RWPE2 (cell line): ENCODE data around the gene CDRT4.
A peak's percentile ranks its signal among the peaks of the same experiment; 100 is the strongest.

ENCODE experiments used
- ATAC-seq: fragments of 200-7000 bp; cut with Tn5 transposase; 3 replicates; pipeline ENCODE4 v1.9.1; 2021; ENCODE audit warnings: low read depth
- DNase-seq: peaks from one replicate; pipeline ENCODE4 v3.0.0-alpha.2; 2020; ENCODE audit warnings: low spot score
- H3K27ac ChIP-seq: fragments of 450-650 bp; 2 replicates; pipeline ENCODE4 v1.5.1; 2017; ENCODE audit warnings: mild to moderate bottlenecking; ENCODE audit not compliant: poor library complexity, severe bottlenecking
- H3K27me3 ChIP-seq: fragments of 250-450 bp; sonication (Bioruptor Pico); 2 replicates; pipeline ENCODE4 v1.5.1; 2021; ENCODE audit warnings: mild to moderate bottlenecking, moderate library complexity; ENCODE audit not compliant: insufficient read depth, poor library complexity, severe bottlenecking
- H3K36me3 ChIP-seq: fragments of 250-450 bp; sonication (Bioruptor Pico); 2 replicates; pipeline ENCODE4 v1.5.1; 2020; ENCODE audit warnings: low read depth, mild to moderate bottlenecking, moderate library complexity
- H3K4me1 ChIP-seq: fragments of 250-450 bp; sonication (Bioruptor Pico); 2 replicates; pipeline ENCODE4 v1.5.1; 2021; ENCODE audit warnings: mild to moderate bottlenecking, moderate library complexity; ENCODE audit not compliant: insufficient read depth, poor library complexity, severe bottlenecking
- H3K4me3 ChIP-seq: fragments of 250-450 bp; sonication (Bioruptor Pico); 2 replicates; pipeline ENCODE4 v1.5.1; 2021; ENCODE audit warnings: mild to moderate bottlenecking, moderate library complexity; ENCODE audit not compliant: severe bottlenecking
- H3K9me3 ChIP-seq: fragments of 250-450 bp; sonication (Bioruptor Pico); 2 replicates; pipeline ENCODE4 v1.5.1; 2021; ENCODE audit warnings: mild to moderate bottlenecking, moderate library complexity; ENCODE audit not compliant: severe bottlenecking
- CTCF ChIP-seq: fragments of 450-650 bp; IDR thresholded peaks from one replicate; pipeline ENCODE4 v1.5.1; 2017; ENCODE audit warnings: mild to moderate bottlenecking, moderate library complexity; ENCODE audit not compliant: poor library complexity, severe bottlenecking

The CDRT4 gene

DNA sequence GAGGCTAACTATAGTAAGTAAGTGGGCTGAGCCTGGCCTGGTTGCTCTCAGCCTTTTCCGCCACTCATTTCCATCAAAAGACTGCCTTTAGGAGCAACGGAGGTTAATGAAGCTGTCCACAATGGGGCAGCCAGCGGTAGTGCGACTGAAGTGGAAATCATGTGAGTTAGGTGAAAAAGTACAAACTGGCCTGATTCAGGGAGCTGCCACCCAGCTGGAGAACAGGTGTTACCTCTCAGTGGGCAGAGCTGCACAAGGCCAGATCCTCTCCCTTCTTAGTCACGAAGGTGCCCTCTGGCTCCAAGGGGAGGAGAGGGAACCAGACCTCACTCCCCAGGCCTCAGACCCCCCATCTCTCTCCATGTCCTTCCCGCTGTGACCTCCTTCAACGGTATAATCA is 34.4 kb upstream of the CDRT4 start:
- Histone ChIP-seq H3K36me3 (no peaks in the 10 kb centered on the region; the same call in 1 of the 2 replicates), H3K4me1 (no peaks in the 10 kb centered on the region), H3K9me3 (no peaks in the 10 kb centered on the region), H3K4me3 (no peak overlapping the region), H3K27me3 (no peaks in the 10 kb centered on the region), H3K27ac (no peak overlapping the region)
- no peak for DNase-seq
- TF ChIP-seq CTCF: no peak
- ATAC-seq: no peak

DNA sequence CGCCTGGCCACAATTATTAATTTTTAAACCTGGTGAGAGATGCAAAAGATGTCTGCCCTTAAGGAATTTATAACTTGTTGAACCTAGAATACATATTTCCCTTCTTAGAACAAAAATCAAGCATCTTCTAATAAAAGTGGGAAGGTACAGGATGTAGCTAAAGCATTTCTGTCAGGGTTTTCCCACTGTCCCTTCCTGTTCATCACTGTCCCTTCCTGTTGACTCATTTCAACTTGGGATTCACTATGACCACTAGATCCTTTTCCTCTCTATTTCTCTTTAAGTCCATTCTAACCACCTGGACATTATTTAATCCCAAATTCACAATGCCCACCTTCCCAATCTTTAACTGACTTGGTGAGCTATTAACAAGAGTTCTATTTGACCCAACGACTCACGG is 33.9 kb upstream of the CDRT4 start:
- Histone ChIP-seq H3K27ac (no peak overlapping the region), H3K4me3 (no peak overlapping the region), H3K36me3 (no peaks in the 10 kb centered on the region; the same call in 1 of the 2 replicates), H3K4me1 (no peaks in the 10 kb centered on the region), H3K27me3 (no peaks in the 10 kb centered on the region), H3K9me3 (no peaks in the 10 kb centered on the region)
- no peak for TF ChIP-seq CTCF
- ATAC-seq (no peak), DNase-seq (no peak)

GRCh38 chr17:15498107-15498506 is 30.7 kb upstream of the CDRT4 start:
- peak; percentile 50; the same call in 1 of the 3 replicates for ATAC-seq
- TF ChIP-seq CTCF: no peak
- Histone ChIP-seq H3K4me3 (no peak overlapping the region), H3K36me3 (no peaks in the 10 kb centered on the region; the same call in 1 of the 2 replicates), H3K4me1 (no peaks in the 10 kb centered on the region), H3K27me3 (no peaks in the 10 kb centered on the region), H3K9me3 (no peaks in the 10 kb centered on the region), H3K27ac (no peak overlapping the region)
- no peak for DNase-seq

- Histone ChIP-seq H3K4me3 (no peak overlapping the region), H3K4me1 (no peaks in the 10 kb centered on the region), H3K36me3 (no peaks in the 10 kb centered on the region; the same call in 1 of the 2 replicates), H3K27ac (no peak overlapping the region), H3K27me3 (no peaks in the 10 kb centered on the region), H3K9me3 (no peaks in the 10 kb centered on the region)
- DNase-seq: no peak
- ATAC-seq: no peak
- TF ChIP-seq CTCF: no peak
These were observed 29.6 kb upstream of the CDRT4 start for GRCh38 chr17:15496735-15497670.

DNA sequence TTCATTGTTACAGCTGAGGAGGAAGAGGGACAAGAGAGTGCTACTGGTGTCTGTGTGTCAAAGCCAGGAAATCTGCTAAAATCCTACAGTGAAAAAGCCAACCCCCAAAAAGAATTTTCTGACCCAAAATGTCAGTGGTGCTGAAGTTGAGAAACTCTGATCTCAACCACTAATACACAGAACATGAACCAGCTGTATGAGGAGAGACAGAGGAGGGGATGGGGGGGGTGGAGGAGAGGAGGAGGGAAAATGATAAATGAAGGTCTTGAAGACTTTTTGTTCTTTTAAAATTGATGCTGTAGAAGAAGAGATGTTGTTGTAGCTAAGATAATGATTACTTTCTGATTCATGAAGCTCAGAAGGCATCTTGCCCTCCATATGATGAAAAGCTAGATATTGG is 27.4 kb upstream of the CDRT4 start:
- ATAC-seq (no peak), DNase-seq (no peak)
- Histone ChIP-seq H3K27me3 (no peaks in the 10 kb centered on the region), H3K4me3 (no peak overlapping the region), H3K36me3 (no peaks in the 10 kb centered on the region), H3K4me1 (no peaks in the 10 kb centered on the region), H3K9me3 (no peaks in the 10 kb centered on the region), H3K27ac (no peak overlapping the region)
- no peak for TF ChIP-seq CTCF
